Upper lobe of right lung (tissue), 1 donor: Measurements from ENCODE around the gene PRKG2. TPM values are rescaled to one million over a fixed set of nuclear protein-coding genes. Genes with fewer than 3 reads are reported as not detected.
A peak's percentile ranks its signal among the peaks of the same experiment; 100 is the strongest.

Source experiments
- ATAC-seq: fragments of 200-7000 bp; cut with Tn5 transposase; one replicate; pipeline ENCODE4 v1.9.1; 2020; ENCODE audit warnings: mild to moderate bottlenecking, moderate library complexity
- DNase-seq: peaks from one replicate; pipeline ENCODE4 v3.0.0-alpha.2; 2020
- H3K27ac ChIP-seq: fragments of 200-600 bp; one replicate; pipeline ENCODE4 v1.8.0; 2022
- H3K27me3 ChIP-seq: fragments of 200-600 bp; one replicate; pipeline ENCODE4 v1.8.0; 2022; ENCODE audit warnings: mild to moderate bottlenecking
- H3K36me3 ChIP-seq: fragments of 200-600 bp; one replicate; pipeline ENCODE4 v1.8.0; 2022
- H3K4me1 ChIP-seq: fragments of 200-600 bp; one replicate; pipeline ENCODE4 v1.8.0; 2022
- H3K4me3 ChIP-seq: fragments of 200-600 bp; one replicate; pipeline ENCODE4 v1.8.0; 2022; ENCODE audit warnings: mild to moderate bottlenecking
- H3K9me3 ChIP-seq: fragments of 200-600 bp; one replicate; pipeline ENCODE4 v1.8.0; 2022
- CTCF ChIP-seq: fragments of 200-600 bp; IDR thresholded peaks from one replicate; pipeline ENCODE4 v1.8.0; 2022; ENCODE audit warnings: antibody characterized with exemption
- intact Hi-C: fragments of 100-400 bp; cut with DNase I; formaldehyde crosslinking; loops from one replicate; pipeline ENCODE4 v1.11.0; 2022
- total RNA-seq: library from RNA; stranded (reverse); fragmentation: NEBNext Ultra II Directional; extraction: Animal tissue kit (Norgen Biotek cat#: 25700); gene quantifications from one replicate; pipeline ENCODE4 v1.2.1, GENCODE V29; 2021
- donor health status: DM: no; HTN: yes; CAD: no; lungs with severe emphysema.

The PRKG2 gene
- total RNA-seq, 1 donor from 2014 or later: 8.1 TPM

GRCh38 chr4:81049907-81050306, 165.1 kb downstream of the PRKG2 start:
- TF ChIP-seq CTCF: no peak
- Histone ChIP-seq H3K4me1 (no peaks in the 10 kb centered on the region), H3K36me3 (no peaks in the 10 kb centered on the region), H3K4me3 (no peak overlapping the region), H3K27me3 (peaks cover 4% of the 10 kb centered on the region), H3K27ac (no peak overlapping the region), H3K9me3 (no peaks in the 10 kb centered on the region)
- DNase-seq (no peak), ATAC-seq (peak; percentile 17)
- intact Hi-C loops: no loop called here

- Histone ChIP-seq H3K27ac (no peak overlapping the region), H3K9me3 (no peaks in the 10 kb centered on the region), H3K4me3 (no peak overlapping the region), H3K36me3 (no peaks in the 10 kb centered on the region), H3K4me1 (no peaks in the 10 kb centered on the region), H3K27me3 (peaks cover 4% of the 10 kb centered on the region)
- DNase-seq (no peak), ATAC-seq (no peak)
- TF ChIP-seq CTCF: no peak
- intact Hi-C loops: no loop called here
These were observed 165.7 kb downstream of the PRKG2 start for GRCh38 chr4:81049330-81049729.

GRCh38 chr4:81042578-81043365, 172.2 kb downstream of the PRKG2 start:
- peak; percentile 39 for ATAC-seq
- H3K4me3 ChIP-seq: no peak overlapping the region
- DNase-seq: no peak
- no peaks in the 10 kb centered on the region for H3K36me3 ChIP-seq
- no peaks in the 10 kb centered on the region for H3K4me1 ChIP-seq
- intact Hi-C loops: no loop called here
- H3K27me3 ChIP-seq: peaks cover 4% of the 10 kb centered on the region
- H3K27ac ChIP-seq: no peak overlapping the region
- TF ChIP-seq CTCF: no peak
- H3K9me3 ChIP-seq: no peaks in the 10 kb centered on the region

GRCh38 chr4:81040012-81040659, 174.9 kb downstream of the PRKG2 start:
- H3K27me3 ChIP-seq: no peaks in the 10 kb centered on the region
- intact Hi-C loops: no loop called here
- H3K4me3 ChIP-seq: no peak overlapping the region
- H3K9me3 ChIP-seq: no peaks in the 10 kb centered on the region
- ATAC-seq (peak; percentile 73), DNase-seq (no peak)
- H3K36me3 ChIP-seq: no peaks in the 10 kb centered on the region
- H3K4me1 ChIP-seq: no peaks in the 10 kb centered on the region
- TF ChIP-seq CTCF: peak; percentile 64
- H3K27ac ChIP-seq: no peak overlapping the region

- ATAC-seq: peak; percentile 94
- Histone ChIP-seq H3K9me3 (no peaks in the 10 kb centered on the region), H3K27me3 (no peaks in the 10 kb centered on the region), H3K4me3 (no peak overlapping the region), H3K27ac (no peak overlapping the region), H3K4me1 (no peaks in the 10 kb centered on the region), H3K36me3 (no peaks in the 10 kb centered on the region)
- no peak for TF ChIP-seq CTCF
- intact Hi-C loops: no loop called here
- no peak for DNase-seq
These were observed 175.6 kb downstream of the PRKG2 start for GRCh38 chr4:81039351-81039972.
